HG03060 (cell line): ENCODE data around the gene HIP1.
"Not testable (repeated sequence)": the region's sequence is repeated elsewhere in the genome, so short reads cannot be mapped to it uniquely, and the experiment has no call there.

Experiments
- ATAC-seq: cut with Tn5 transposase; IDR thresholded peaks from one replicate; pipeline ENCODE4 v1.9.1; 2021; ENCODE audit warnings: low read depth, moderate number of reproducible peaks; ENCODE audit not compliant: unreplicated experiment

Gene HIP1

GRCh38 chr7:75739796-75740672 lies 1.3 kb upstream of the HIP1 start:
- ATAC-seq: peak; percentile 18

GRCh38 chr7:75738975-75739795 lies 444 bp upstream of the HIP1 start:
- ATAC-seq: peak; percentile 52

GRCh38 chr7:75737856-75738603 lies 711 bp downstream of the HIP1 start:
- no peak for ATAC-seq

- no peak for ATAC-seq
Measured at GRCh38 chr7:75735581-75736350, 3.0 kb downstream of the HIP1 start.

GRCh38 chr7:75734586-75735458 lies 3.9 kb downstream of the HIP1 start:
- no peak for ATAC-seq

- no peak for ATAC-seq
Measured at GRCh38 chr7:75732764-75733630, 5.7 kb downstream of the HIP1 start.

- no peak for ATAC-seq
Measured at GRCh38 chr7:75732016-75732521, 6.7 kb downstream of the HIP1 start.

GRCh38 chr7:75729851-75730274 lies 8.9 kb downstream of the HIP1 start:
- ATAC-seq: no peak

- ATAC-seq: no peak
Measured at GRCh38 chr7:75727881-75728593, 10.7 kb downstream of the HIP1 start.

- ATAC-seq: not testable (repeated sequence)
Measured at GRCh38 chr7:75727351-75727750, 11.4 kb downstream of the HIP1 start.

GRCh38 chr7:75725306-75725705 lies 13.4 kb downstream of the HIP1 start:
- no peak for ATAC-seq

- no peak for ATAC-seq
Measured at GRCh38 chr7:75723444-75723843, 15.3 kb downstream of the HIP1 start.

GRCh38 chr7:75722373-75722772 lies 16.4 kb downstream of the HIP1 start:
- ATAC-seq: no peak

GRCh38 chr7:75721922-75722321 lies 16.8 kb downstream of the HIP1 start:
- not testable (repeated sequence) for ATAC-seq

- no peak for ATAC-seq
Measured at GRCh38 chr7:75721426-75721825, 17.3 kb downstream of the HIP1 start.

GRCh38 chr7:75719626-75720025 lies 19.1 kb downstream of the HIP1 start:
- no peak for ATAC-seq

GRCh38 chr7:75718390-75719031 lies 20.2 kb downstream of the HIP1 start:
- no peak for ATAC-seq
